ENCODE data around the gene ZNRF4.

GRCh38 chr19:5503598-5503997, 48.4 kb downstream of the ZNRF4 start:
- no peak for TF ChIP-seq EZH2 (optimal IDR thresholded peaks at IDR 0.05; ENCODE audit: low read depth, low read length)
- TF ChIP-seq EZH2phosphoT487 (IDR thresholded peaks at IDR 0.05; ENCODE audit: low read length): no peak
- no peak for TF ChIP-seq CTCF (IDR thresholded peaks at IDR 0.05; ENCODE audit: low read length)

All from MM.1S (cell line).